ENCODE data around the gene PCSK6. TPM values are rescaled to one million over a fixed set of nuclear protein-coding genes. Genes with fewer than 3 reads are reported as not detected.

PCSK6 gene
- total RNA-seq, 1 donor from 2014 or later: 16.6 TPM

DNA sequence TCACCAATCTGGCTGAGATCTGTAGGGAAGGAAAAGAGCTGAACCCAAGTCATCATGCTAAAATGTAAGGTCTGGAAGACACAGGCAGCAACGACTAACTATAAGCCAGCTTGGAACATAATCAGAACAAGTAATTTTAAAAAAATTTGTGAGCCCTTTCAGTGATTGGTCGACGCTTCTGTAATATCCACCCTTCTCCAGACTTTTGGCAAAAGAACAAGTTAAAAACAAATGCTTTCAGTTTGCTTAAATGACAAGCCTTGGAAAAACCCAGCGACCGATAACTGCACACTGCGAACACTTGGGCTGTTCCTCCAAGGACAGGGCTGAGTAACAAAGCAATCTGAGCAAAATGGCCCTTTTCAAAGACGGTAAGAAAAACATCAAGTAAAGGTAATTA, 49.6 kb downstream of the PCSK6 start:
- no peaks in the 10 kb centered on the region for H3K9me3 ChIP-seq
- H3K4me1 ChIP-seq: no peaks in the 10 kb centered on the region
- no peak overlapping the region for H3K27ac ChIP-seq
- DNase-seq (no peak), ATAC-seq (no peak)
- intact Hi-C loops (cut with DNase I): no loop called here
- H3K4me3 ChIP-seq: no peak overlapping the region
- no peaks in the 10 kb centered on the region for H3K27me3 ChIP-seq
- no peak for TF ChIP-seq CTCF (IDR thresholded peaks at IDR 0.05)
- no peaks in the 10 kb centered on the region for H3K36me3 ChIP-seq

DNA sequence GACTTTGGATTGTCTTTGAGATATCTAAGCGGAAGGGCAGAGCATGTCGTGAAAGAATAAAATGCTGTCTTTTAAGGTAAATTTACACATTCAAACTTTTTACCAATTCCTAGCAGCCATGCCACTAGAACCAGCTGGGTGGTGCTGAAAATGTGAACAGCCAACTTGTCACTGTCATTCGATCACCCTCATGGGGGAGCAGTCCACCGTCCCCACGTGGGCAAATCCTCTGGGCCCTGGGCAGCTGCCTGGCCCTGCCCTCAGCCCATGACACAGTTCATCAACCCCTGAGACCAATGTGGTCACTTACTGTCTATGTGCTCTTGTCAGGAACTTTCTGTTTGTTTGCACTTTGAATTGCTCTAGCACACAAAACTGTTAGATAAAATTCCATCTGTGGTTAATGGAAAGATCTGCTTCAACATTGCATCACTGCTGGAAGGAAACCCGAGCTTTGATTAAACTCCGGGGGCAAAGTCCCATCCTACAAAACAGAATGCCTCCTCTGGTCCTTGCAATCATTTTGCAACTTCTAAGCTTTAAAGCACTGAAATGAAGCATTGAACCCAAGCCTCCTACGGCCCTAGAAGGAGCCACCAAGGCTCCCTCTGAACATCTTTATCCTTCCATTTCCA, 50.1 kb downstream of the PCSK6 start:
- Histone ChIP-seq H3K27ac (peak overlapping the region; percentile 30), H3K4me1 (no peaks in the 10 kb centered on the region), H3K36me3 (no peaks in the 10 kb centered on the region), H3K9me3 (no peaks in the 10 kb centered on the region), H3K27me3 (no peaks in the 10 kb centered on the region), H3K4me3 (no peak overlapping the region)
- ATAC-seq: peak; percentile 38
- no peak for TF ChIP-seq CTCF (IDR thresholded peaks at IDR 0.05)
- no peak for DNase-seq
- intact Hi-C loops (cut with DNase I): no loop called here

GRCh38 chr15:101438482-101439284, 50.8 kb downstream of the PCSK6 start:
- H3K27me3 ChIP-seq: no peaks in the 10 kb centered on the region
- no peak overlapping the region for H3K4me3 ChIP-seq
- intact Hi-C loops (cut with DNase I): no loop called here
- ATAC-seq (no peak), DNase-seq (no peak)
- peak overlapping the region; percentile 30 for H3K27ac ChIP-seq
- H3K9me3 ChIP-seq: no peaks in the 10 kb centered on the region
- no peaks in the 10 kb centered on the region for H3K4me1 ChIP-seq
- TF ChIP-seq CTCF (IDR thresholded peaks at IDR 0.05): no peak
- no peaks in the 10 kb centered on the region for H3K36me3 ChIP-seq

- no peak for ATAC-seq
Measured at GRCh38 chr15:101437618-101438481, 51.7 kb downstream of the PCSK6 start.

More at GRCh38 chr15:101437618-101438481, 51.7 kb downstream of the PCSK6 start:
- Histone ChIP-seq H3K9me3 (no peaks in the 10 kb centered on the region), H3K4me1 (no peaks in the 10 kb centered on the region), H3K27ac (no peak overlapping the region), H3K4me3 (no peak overlapping the region), H3K27me3 (no peaks in the 10 kb centered on the region), H3K36me3 (no peaks in the 10 kb centered on the region)
- intact Hi-C loops (cut with DNase I): no loop called here
- no peak for DNase-seq
- TF ChIP-seq CTCF (IDR thresholded peaks at IDR 0.05): no peak
